Activated naive CD4-positive, alpha-beta T cell treated with anti-CD3 and anti-CD28 coated beads, Interleukin-2, amount 50 U/mL, for 72 hours (primary cell): ENCODE measurements around the gene KLF13. TPM values are rescaled to one million over a fixed set of nuclear protein-coding genes. Genes with fewer than 3 reads are reported as not detected.

ENCODE experiments used
- ATAC-seq, 2 donors: fragments of 150-1000 bp; cut with Tn5 transposase; 2 replicates each; pipeline ENCODE4 v1.10.0; 2021; ENCODE audit warnings: mild to moderate bottlenecking in 2 of 2, moderate library complexity in 2 of 2
- DNase-seq, 2 donors: peaks; one replicate each; pipeline ENCODE4 v3.0.0; 2021 to 2022; ENCODE audit warnings: low spot score in 2 of 2
- H3K27ac Mint-ChIP-seq, 2 donors: one replicate each; pipeline ENCODE4 v1.8.0; 2022; ENCODE audit warnings: mild to moderate bottlenecking in 2 of 2, mixed read lengths in 2 of 2
- H3K36me3 Mint-ChIP-seq, 2 donors: one replicate each; pipeline ENCODE4 v1.8.0; 2022; ENCODE audit warnings: mixed read lengths in 2 of 2
- H3K9me3 Mint-ChIP-seq, 2 donors: one replicate each; pipeline ENCODE4 v1.8.0; 2022; ENCODE audit warnings: mixed read lengths in 2 of 2
- total RNA-seq, 2 donors: library from RNA; stranded (reverse); gene quantifications; one replicate each; pipeline ENCODE4 v1.2.3, GENCODE V29; 2022

KLF13 gene
- total RNA-seq, 2 donors from 2014 or later, result 124 to 161 TPM

- peak in 1 of 2 donors; percentile 12 for ATAC-seq
- H3K27ac Mint-ChIP-seq, result peak overlapping the region; percentile 65 to 74
These were observed 73.7 kb downstream of the KLF13 start for GRCh38 chr15:31400222-31400927.

GRCh38 chr15:31401282-31401681, 74.6 kb downstream of the KLF13 start:
- H3K9me3 Mint-ChIP-seq, result peaks cover 5 to 10% of the 10 kb centered on the region in 2 donors
- H3K36me3 Mint-ChIP-seq, result peaks cover 5 to 14% of the 10 kb centered on the region in 2 donors
- no peak for ATAC-seq
- no peak overlapping the region for H3K27ac Mint-ChIP-seq
- no peak for DNase-seq

More at GRCh38 chr15:31400222-31400927, 73.7 kb downstream of the KLF13 start:
- DNase-seq, result no peak
- Mint-ChIP-seq H3K36me3 (peaks cover 0 to 7% of the 10 kb centered on the region in 2 donors), H3K9me3 (peaks cover 5% of the 10 kb centered on the region in 2 donors)

GRCh38 chr15:31402003-31402402, 75.4 kb downstream of the KLF13 start:
- no peak for DNase-seq
- Mint-ChIP-seq H3K9me3 (peaks cover 5 to 15% of the 10 kb centered on the region in 2 donors), H3K36me3 (peaks cover 5 to 18% of the 10 kb centered on the region in 2 donors), H3K27ac (no peak overlapping the region)
- ATAC-seq, result no peak

- no peak overlapping the region for H3K27ac Mint-ChIP-seq
- peaks cover 5 to 18% of the 10 kb centered on the region in 2 donors for H3K9me3 Mint-ChIP-seq
- DNase-seq, result no peak
- H3K36me3 Mint-ChIP-seq, result peaks cover 5 to 20% of the 10 kb centered on the region in 2 donors
- ATAC-seq, result no peak
These were observed 75.9 kb downstream of the KLF13 start for GRCh38 chr15:31402511-31403056.

- ATAC-seq, result no peak
- no peak for DNase-seq
- peaks cover 5 to 18% of the 10 kb centered on the region in 2 donors for H3K9me3 Mint-ChIP-seq
- H3K27ac Mint-ChIP-seq, result no peak overlapping the region
- peaks cover 5 to 20% of the 10 kb centered on the region in 2 donors for H3K36me3 Mint-ChIP-seq
These were observed 76.5 kb downstream of the KLF13 start for GRCh38 chr15:31403096-31403495.

- Mint-ChIP-seq H3K9me3 (peaks cover 7 to 21% of the 10 kb centered on the region in 2 donors), H3K27ac (peak overlapping the region in 1 of 2 donors; percentile 35), H3K36me3 (peaks cover 9 to 23% of the 10 kb centered on the region in 2 donors)
- DNase-seq (no peak), ATAC-seq (no peak)
These were observed 77.0 kb downstream of the KLF13 start for GRCh38 chr15:31403606-31404005.

- Mint-ChIP-seq H3K36me3 (peaks cover 11 to 26% of the 10 kb centered on the region in 2 donors), H3K27ac (no peak overlapping the region), H3K9me3 (peaks cover 9 to 23% of the 10 kb centered on the region in 2 donors)
- ATAC-seq, result no peak
- DNase-seq, result no peak
These were observed 77.7 kb downstream of the KLF13 start for GRCh38 chr15:31404345-31404744.

- Mint-ChIP-seq H3K9me3 (peaks cover 9 to 28% of the 10 kb centered on the region in 2 donors), H3K36me3 (peaks cover 11 to 26% of the 10 kb centered on the region in 2 donors), H3K27ac (peak overlapping the region; percentile 76)
- ATAC-seq, result peak in 1 of 2 donors; percentile 58
- no peak for DNase-seq
These were observed 78.7 kb downstream of the KLF13 start for GRCh38 chr15:31405200-31405920.

GRCh38 chr15:31407376-31407775, 80.7 kb downstream of the KLF13 start:
- Mint-ChIP-seq H3K9me3 (peaks cover 9 to 28% of the 10 kb centered on the region in 2 donors), H3K36me3 (peaks cover 11 to 26% of the 10 kb centered on the region in 2 donors), H3K27ac (no peak overlapping the region)
- no peak for DNase-seq
- no peak for ATAC-seq

- DNase-seq (no peak), ATAC-seq (no peak)
- Mint-ChIP-seq H3K9me3 (peaks cover 9 to 28% of the 10 kb centered on the region in 2 donors), H3K27ac (no peak overlapping the region), H3K36me3 (peaks cover 11 to 26% of the 10 kb centered on the region in 2 donors)
These were observed 81.2 kb downstream of the KLF13 start for GRCh38 chr15:31407851-31408250.

GRCh38 chr15:31408724-31409123, 82.1 kb downstream of the KLF13 start:
- ATAC-seq, result no peak
- H3K36me3 Mint-ChIP-seq, result peaks cover 11 to 25% of the 10 kb centered on the region in 2 donors
- no peak for DNase-seq

GRCh38 chr15:31409171-31409570, 82.5 kb downstream of the KLF13 start:
- Mint-ChIP-seq H3K27ac (no peak overlapping the region), H3K9me3 (peaks cover 5 to 24% of the 10 kb centered on the region in 2 donors), H3K36me3 (peaks cover 11 to 21% of the 10 kb centered on the region in 2 donors)
- ATAC-seq, result no peak
- DNase-seq, result no peak

More at GRCh38 chr15:31408724-31409123, 82.1 kb downstream of the KLF13 start:
- Mint-ChIP-seq H3K27ac (no peak overlapping the region), H3K9me3 (peaks cover 9 to 28% of the 10 kb centered on the region in 2 donors)

- ATAC-seq (no peak), DNase-seq (no peak)
- Mint-ChIP-seq H3K27ac (no peak overlapping the region), H3K36me3 (peaks cover 5 to 6% of the 10 kb centered on the region in 2 donors), H3K9me3 (peaks cover 4 to 13% of the 10 kb centered on the region in 2 donors)
These were observed 86.2 kb downstream of the KLF13 start for GRCh38 chr15:31412824-31413223.

- no peak overlapping the region for H3K27ac Mint-ChIP-seq
- peaks cover 14 to 15% of the 10 kb centered on the region in 2 donors for H3K36me3 Mint-ChIP-seq
- H3K9me3 Mint-ChIP-seq, result peaks cover 10 to 18% of the 10 kb centered on the region in 2 donors
- ATAC-seq (no peak), DNase-seq (no peak)
These were observed 88.6 kb downstream of the KLF13 start for GRCh38 chr15:31415201-31415600.

- Mint-ChIP-seq H3K36me3 (peaks cover 14 to 15% of the 10 kb centered on the region in 2 donors), H3K9me3 (peaks cover 10 to 21% of the 10 kb centered on the region in 2 donors), H3K27ac (no peak overlapping the region)
- DNase-seq (no peak), ATAC-seq (no peak)
These were observed 93.2 kb downstream of the KLF13 start for GRCh38 chr15:31419820-31420219.

GRCh38 chr15:31427411-31427810, 100.8 kb downstream of the KLF13 start:
- ATAC-seq (peak; percentile 47 to 53), DNase-seq (no peak)
- Mint-ChIP-seq H3K9me3 (peaks cover 0 to 4% of the 10 kb centered on the region in 2 donors), H3K27ac (no peak overlapping the region), H3K36me3 (no peaks in the 10 kb centered on the region)
